ENCODE data around the gene RET.

GRCh38 chr10:43153901-43154300 lies 77.0 kb downstream of the RET start:
- TF ChIP-seq, protein P1, sequence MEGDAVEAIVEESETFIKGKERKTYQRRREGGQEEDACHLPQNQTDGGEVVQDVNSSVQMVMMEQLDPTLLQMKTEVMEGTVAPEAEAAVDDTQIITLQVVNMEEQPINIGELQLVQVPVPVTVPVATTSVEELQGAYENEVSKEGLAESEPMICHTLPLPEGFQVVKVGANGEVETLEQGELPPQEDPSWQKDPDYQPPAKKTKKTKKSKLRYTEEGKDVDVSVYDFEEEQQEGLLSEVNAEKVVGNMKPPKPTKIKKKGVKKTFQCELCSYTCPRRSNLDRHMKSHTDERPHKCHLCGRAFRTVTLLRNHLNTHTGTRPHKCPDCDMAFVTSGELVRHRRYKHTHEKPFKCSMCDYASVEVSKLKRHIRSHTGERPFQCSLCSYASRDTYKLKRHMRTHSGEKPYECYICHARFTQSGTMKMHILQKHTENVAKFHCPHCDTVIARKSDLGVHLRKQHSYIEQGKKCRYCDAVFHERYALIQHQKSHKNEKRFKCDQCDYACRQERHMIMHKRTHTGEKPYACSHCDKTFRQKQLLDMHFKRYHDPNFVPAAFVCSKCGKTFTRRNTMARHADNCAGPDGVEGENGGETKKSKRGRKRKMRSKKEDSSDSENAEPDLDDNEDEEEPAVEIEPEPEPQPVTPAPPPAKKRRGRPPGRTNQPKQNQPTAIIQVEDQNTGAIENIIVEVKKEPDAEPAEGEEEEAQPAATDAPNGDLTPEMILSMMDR (IDR thresholded peaks at IDR 0.05 in 4 of 5, conservative IDR thresholded peaks at IDR 0.05 in 1 of 5): no peak
- no peak for TF ChIP-seq POLR2A (IDR thresholded peaks at IDR 0.05)
